HEK293 (cell line): ENCODE results near the gene ZBTB21.

ENCODE experiments used
- CTCF ChIP-seq: fragments of 450-650 bp; formaldehyde crosslinking; IDR thresholded peaks from 2 replicates; pipeline ENCODE4 v1.5.1; 2016; ENCODE audit warnings: missing biosample characterization, missing genetic modification characterization
- KLF16 ChIP-seq: fragments of 450-650 bp; formaldehyde crosslinking; IDR thresholded peaks from 2 replicates; pipeline ENCODE4 v1.5.1; 2017; ENCODE audit warnings: missing biosample characterization, missing genetic modification characterization
- PRDM2 ChIP-seq: fragments of 450-650 bp; formaldehyde crosslinking; IDR thresholded peaks from 2 replicates; pipeline ENCODE4 v1.5.1; 2016; ENCODE audit warnings: missing biosample characterization, missing genetic modification characterization, borderline replicate concordance
- ZFP41 ChIP-seq: fragments of 450-650 bp; formaldehyde crosslinking; IDR thresholded peaks from 2 replicates; pipeline ENCODE4 v1.5.1; 2016; ENCODE audit warnings: missing biosample characterization, missing genetic modification characterization, borderline replicate concordance
- ZNF175 ChIP-seq: fragments of 450-650 bp; formaldehyde crosslinking; IDR thresholded peaks from 2 replicates; pipeline ENCODE4 v1.5.1; 2016; ENCODE audit warnings: missing biosample characterization, missing genetic modification characterization
- ZNF266 ChIP-seq: fragments of 450-650 bp; formaldehyde crosslinking; IDR thresholded peaks from 2 replicates; pipeline ENCODE4 v1.5.1; 2016; ENCODE audit warnings: missing biosample characterization, missing genetic modification characterization, low read depth
- ZNF274 ChIP-seq, 2 experiments: fragments of 200-500 bp in 1 of 2; fragments of 450-650 bp in 1 of 2; sonication (Bioruptor generic) in 1 of 2; formaldehyde crosslinking in 1 of 2; IDR thresholded peaks; 2 replicates each; pipeline versions ENCODE4 v1.5.1 to v1.6.1; 2014 to 2016; ENCODE audit warnings: borderline replicate concordance in 1 of 2, inconsistent platforms in 1 of 2, low read length in 1 of 2, missing biosample characterization in 1 of 2, missing genetic modification characterization in 1 of 2
- ZNF560 ChIP-seq: fragments of 450-650 bp; formaldehyde crosslinking; IDR thresholded peaks from 2 replicates; pipeline ENCODE4 v1.5.1; 2017; ENCODE audit warnings: missing biosample characterization, missing genetic modification characterization, borderline replicate concordance
- TF ChIP-seq, protein P1 (sequence below): fragments of 450-650 bp; formaldehyde crosslinking; IDR thresholded peaks from 2 replicates; pipeline ENCODE4 v1.5.1; 2016; ENCODE audit warnings: missing biosample characterization, missing genetic modification characterization

- TF ChIP-seq CTCF (tag by site-specific recombination): no peak
- no peak for TF ChIP-seq KLF16
- TF ChIP-seq ZNF175 (tag by site-specific recombination): no peak
- TF ChIP-seq ZNF274 (IDR thresholded peaks at IDR 0.05; ENCODE audit: low read length): no peak
- no peak for TF ChIP-seq ZNF274 (tag by site-specific recombination; IDR thresholded peaks at IDR 0.05; ENCODE audit: borderline replicate concordance)
- TF ChIP-seq ZFP41 (tag by site-specific recombination): no peak
- TF ChIP-seq, protein P1, sequence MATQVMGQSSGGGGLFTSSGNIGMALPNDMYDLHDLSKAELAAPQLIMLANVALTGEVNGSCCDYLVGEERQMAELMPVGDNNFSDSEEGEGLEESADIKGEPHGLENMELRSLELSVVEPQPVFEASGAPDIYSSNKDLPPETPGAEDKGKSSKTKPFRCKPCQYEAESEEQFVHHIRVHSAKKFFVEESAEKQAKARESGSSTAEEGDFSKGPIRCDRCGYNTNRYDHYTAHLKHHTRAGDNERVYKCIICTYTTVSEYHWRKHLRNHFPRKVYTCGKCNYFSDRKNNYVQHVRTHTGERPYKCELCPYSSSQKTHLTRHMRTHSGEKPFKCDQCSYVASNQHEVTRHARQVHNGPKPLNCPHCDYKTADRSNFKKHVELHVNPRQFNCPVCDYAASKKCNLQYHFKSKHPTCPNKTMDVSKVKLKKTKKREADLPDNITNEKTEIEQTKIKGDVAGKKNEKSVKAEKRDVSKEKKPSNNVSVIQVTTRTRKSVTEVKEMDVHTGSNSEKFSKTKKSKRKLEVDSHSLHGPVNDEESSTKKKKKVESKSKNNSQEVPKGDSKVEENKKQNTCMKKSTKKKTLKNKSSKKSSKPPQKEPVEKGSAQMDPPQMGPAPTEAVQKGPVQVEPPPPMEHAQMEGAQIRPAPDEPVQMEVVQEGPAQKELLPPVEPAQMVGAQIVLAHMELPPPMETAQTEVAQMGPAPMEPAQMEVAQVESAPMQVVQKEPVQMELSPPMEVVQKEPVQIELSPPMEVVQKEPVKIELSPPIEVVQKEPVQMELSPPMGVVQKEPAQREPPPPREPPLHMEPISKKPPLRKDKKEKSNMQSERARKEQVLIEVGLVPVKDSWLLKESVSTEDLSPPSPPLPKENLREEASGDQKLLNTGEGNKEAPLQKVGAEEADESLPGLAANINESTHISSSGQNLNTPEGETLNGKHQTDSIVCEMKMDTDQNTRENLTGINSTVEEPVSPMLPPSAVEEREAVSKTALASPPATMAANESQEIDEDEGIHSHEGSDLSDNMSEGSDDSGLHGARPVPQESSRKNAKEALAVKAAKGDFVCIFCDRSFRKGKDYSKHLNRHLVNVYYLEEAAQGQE (tag by site-specific recombination): no peak
- TF ChIP-seq ZNF560 (tag by site-specific recombination): no peak
- TF ChIP-seq PRDM2 (tag by site-specific recombination): no peak
- TF ChIP-seq ZNF266 (tag by site-specific recombination): no peak
Observed at GRCh38 chr21:41985662-41986416, 24.3 kb downstream of the ZBTB21 start.
